HEK293 (cell line): ENCODE results near the gene E4F1.

ENCODE experiments used
- CTCF ChIA-PET: fragments of 350-600 bp; formaldehyde crosslinking; extraction: SDS; loops from one replicate; lab custom pipeline; 2021; ENCODE audit warnings: antibody characterized with exemption; lab: Yijun Ruan, JAX
- POLR2A ChIA-PET: fragments of 300-600 bp; formaldehyde crosslinking; extraction: SDS; loops from one replicate; lab custom pipeline; 2020; ENCODE audit warnings: antibody characterized with exemption, inconsistent platforms; lab: Yijun Ruan, JAX
- H3K27ac ChIP-seq: fragments of 200-500 bp; sonication (Bioruptor generic); 2 replicates; pipeline ENCODE4 v1.5.1; 2014; ENCODE audit warnings: low read depth, low read length, control low read depth, inconsistent platforms; ENCODE audit errors: extremely low read depth
- H3K36me3 ChIP-seq, 2 experiments: fragments of 200-500 bp in 1 of 2; sonication (Bioruptor generic) in 1 of 2; 1 replicate in 1 of 2; 2 replicates in 1 of 2; pipeline ENCODE4 v1.5.1; 2014 to 2017; ENCODE audit warnings: inconsistent platforms in 2 of 2, low read length in 2 of 2; ENCODE audit not compliant: control insufficient read depth in 2 of 2, insufficient read depth in 1 of 2
- H3K4me1 ChIP-seq: fragments of 200-500 bp; sonication (Bioruptor generic); 2 replicates; pipeline ENCODE4 v1.5.1; 2014; ENCODE audit warnings: mild to moderate bottlenecking, low read length, inconsistent platforms; ENCODE audit not compliant: control insufficient read depth, insufficient read depth
- H3K4me3 ChIP-seq: 2 replicates; pipeline ENCODE4 v1.5.1; 2011; ENCODE audit warnings: low read depth, mild to moderate bottlenecking, control low read depth, low read length, moderate library complexity
- H3K9me3 ChIP-seq: fragments of 200-500 bp; sonication (Bioruptor generic); 2 replicates; pipeline ENCODE4 v1.5.1; 2014; ENCODE audit warnings: low read depth, low read length, inconsistent platforms; ENCODE audit not compliant: control insufficient read depth, insufficient read depth
- GLI2 ChIP-seq: fragments of 450-650 bp; formaldehyde crosslinking; IDR thresholded peaks from 2 replicates; pipeline ENCODE4; 2017; ENCODE audit warnings: missing biosample characterization, missing genetic modification characterization, low read depth, borderline replicate concordance
- GLIS1 ChIP-seq: fragments of 450-650 bp; formaldehyde crosslinking; IDR thresholded peaks from 2 replicates; pipeline ENCODE4 v1.5.1; 2016; ENCODE audit warnings: missing biosample characterization, missing genetic modification characterization
- KLF9 ChIP-seq: fragments of 450-650 bp; formaldehyde crosslinking; IDR thresholded peaks from 2 replicates; pipeline ENCODE4 v1.5.1; 2016; ENCODE audit warnings: missing biosample characterization, missing genetic modification characterization, low read depth
- MEIS1 ChIP-seq: sonication (generic); formaldehyde crosslinking; IDR thresholded peaks from 2 replicates; pipeline ENCODE4 v1.8.1; 2022; ENCODE audit warnings: missing genetic modification reagents, mild to moderate bottlenecking, borderline replicate concordance
- WT1 ChIP-seq: fragments of 450-650 bp; formaldehyde crosslinking; IDR thresholded peaks from 2 replicates; pipeline ENCODE4 v1.5.1; 2016; ENCODE audit warnings: missing biosample characterization, missing genetic modification characterization
- ZBTB17 ChIP-seq: fragments of 450-650 bp; formaldehyde crosslinking; IDR thresholded peaks from 2 replicates; pipeline ENCODE4 v1.5.1; 2016; ENCODE audit warnings: missing biosample characterization, missing genetic modification characterization
- ZBTB20 ChIP-seq: fragments of 450-650 bp; formaldehyde crosslinking; IDR thresholded peaks from 2 replicates; pipeline ENCODE4 v1.5.1; 2016; ENCODE audit warnings: missing biosample characterization, missing genetic modification characterization
- ZBTB7A ChIP-seq: fragments of 450-650 bp; formaldehyde crosslinking; IDR thresholded peaks from 2 replicates; pipeline ENCODE4 v1.5.1; 2016; ENCODE audit warnings: low read depth, missing biosample characterization, missing genetic modification characterization
- ZNF10 ChIP-seq: fragments of 450-650 bp; formaldehyde crosslinking; IDR thresholded peaks from 2 replicates; pipeline ENCODE4 v1.5.1; 2017; ENCODE audit warnings: missing biosample characterization, missing genetic modification characterization
- ZNF140 ChIP-seq: fragments of 450-650 bp; formaldehyde crosslinking; IDR thresholded peaks from 2 replicates; pipeline ENCODE4 v1.5.1; 2016; ENCODE audit warnings: missing biosample characterization, missing genetic modification characterization
- ZNF157 ChIP-seq: fragments of 450-650 bp; formaldehyde crosslinking; IDR thresholded peaks from 2 replicates; pipeline ENCODE4 v1.5.1; 2016; ENCODE audit warnings: missing biosample characterization, missing genetic modification characterization
- ZNF2 ChIP-seq: fragments of 450-650 bp; formaldehyde crosslinking; IDR thresholded peaks from 2 replicates; pipeline ENCODE4 v1.5.1; 2016; ENCODE audit warnings: missing biosample characterization, missing genetic modification characterization
- ZNF596 ChIP-seq: fragments of 450-650 bp; IDR thresholded peaks from 2 replicates; pipeline ENCODE4 v1.5.0; 2018; ENCODE audit warnings: missing biosample characterization, mild to moderate bottlenecking, missing genetic modification characterization, moderate library complexity
- ZNF610 ChIP-seq: fragments of 450-650 bp; formaldehyde crosslinking; IDR thresholded peaks from 2 replicates; pipeline ENCODE4 v1.5.1; 2016; ENCODE audit warnings: missing biosample characterization, missing genetic modification characterization, borderline replicate concordance
- ZNF654 ChIP-seq: fragments of 450-650 bp; formaldehyde crosslinking; IDR thresholded peaks from 2 replicates; pipeline ENCODE4 v1.5.1; 2016; ENCODE audit warnings: low read depth, missing biosample characterization, missing genetic modification characterization
- ZNF658 ChIP-seq: fragments of 450-650 bp; formaldehyde crosslinking; IDR thresholded peaks from 2 replicates; pipeline ENCODE4; 2016; ENCODE audit warnings: missing biosample characterization, missing genetic modification characterization
- ZNF768 ChIP-seq: fragments of 450-650 bp; formaldehyde crosslinking; IDR thresholded peaks from 2 replicates; pipeline ENCODE4 v1.5.1; 2018; ENCODE audit warnings: missing biosample characterization, mild to moderate bottlenecking, missing genetic modification characterization
- TF ChIP-seq, protein P1 (sequence below): fragments of 450-650 bp; formaldehyde crosslinking; IDR thresholded peaks from 2 replicates; pipeline ENCODE4 v1.5.1; 2016; ENCODE audit warnings: missing biosample characterization, missing genetic modification characterization
- TF ChIP-seq, protein P2 (sequence below): fragments of 450-650 bp; formaldehyde crosslinking; IDR thresholded peaks from 2 replicates; pipeline ENCODE4 v1.5.1; 2016; ENCODE audit warnings: missing biosample characterization, missing genetic modification characterization
- TF ChIP-seq, protein P3 (sequence below): fragments of 450-650 bp; formaldehyde crosslinking; IDR thresholded peaks from 2 replicates; pipeline ENCODE4 v1.5.1; 2016; ENCODE audit warnings: missing biosample characterization, missing genetic modification characterization
- TF ChIP-seq, protein P4 (sequence below): fragments of 450-650 bp; formaldehyde crosslinking; conservative IDR thresholded peaks from 2 replicates; pipeline ENCODE4 v1.5.1; 2016; ENCODE audit warnings: low read depth, missing biosample characterization, missing genetic modification characterization

The E4F1 gene

DNA sequence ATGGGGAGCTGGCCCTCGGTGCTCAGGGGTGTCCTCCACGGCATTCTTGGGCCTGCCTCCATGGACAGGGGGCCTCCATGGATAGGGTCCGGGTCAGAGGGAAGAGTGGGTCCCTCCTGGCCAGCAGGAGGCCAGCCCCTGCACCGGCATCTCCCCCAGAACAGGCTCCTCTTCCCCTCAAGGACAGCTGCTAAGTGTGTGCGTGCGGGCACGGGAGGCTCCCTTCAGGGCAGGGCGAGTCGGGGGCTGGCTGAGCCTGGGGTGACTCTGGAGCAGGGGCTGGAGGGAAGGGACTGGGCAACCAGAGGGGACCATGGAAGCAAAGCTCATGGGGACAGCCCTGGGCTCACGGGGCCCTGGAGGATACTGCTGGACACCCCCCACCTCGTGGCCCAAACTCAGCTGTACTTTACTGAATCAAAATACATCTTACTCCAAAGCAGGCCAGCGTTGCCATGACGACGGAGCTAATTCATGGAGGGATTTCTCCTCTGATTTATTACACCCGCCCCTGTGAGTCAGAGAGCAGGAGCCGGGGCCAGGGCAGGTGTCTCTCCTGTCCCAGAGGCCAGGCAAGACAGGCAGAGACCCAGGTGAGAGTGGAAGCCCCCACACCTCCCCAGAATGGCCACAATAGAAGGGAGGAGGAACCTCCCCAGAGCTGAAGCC is 29.1 kb upstream of the E4F1 start:
- TF ChIP-seq, protein P1, sequence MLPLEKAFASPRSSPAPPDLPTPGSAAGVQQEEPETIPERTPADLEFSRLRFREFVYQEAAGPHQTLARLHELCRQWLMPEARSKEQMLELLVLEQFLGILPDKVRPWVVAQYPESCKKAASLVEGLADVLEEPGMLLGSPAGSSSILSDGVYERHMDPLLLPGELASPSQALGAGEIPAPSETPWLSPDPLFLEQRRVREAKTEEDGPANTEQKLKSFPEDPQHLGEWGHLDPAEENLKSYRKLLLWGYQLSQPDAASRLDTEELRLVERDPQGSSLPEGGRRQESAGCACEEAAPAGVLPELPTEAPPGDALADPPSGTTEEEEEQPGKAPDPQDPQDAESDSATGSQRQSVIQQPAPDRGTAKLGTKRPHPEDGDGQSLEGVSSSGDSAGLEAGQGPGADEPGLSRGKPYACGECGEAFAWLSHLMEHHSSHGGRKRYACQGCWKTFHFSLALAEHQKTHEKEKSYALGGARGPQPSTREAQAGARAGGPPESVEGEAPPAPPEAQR (tag by site-specific recombination) = no peak
- no peak for TF ChIP-seq ZNF658 (tag by site-specific recombination)
- no peak for TF ChIP-seq ZNF10 (tag by site-specific recombination)
- TF ChIP-seq ZNF768 (tag by site-specific recombination) = no peak
- TF ChIP-seq, protein P2, sequence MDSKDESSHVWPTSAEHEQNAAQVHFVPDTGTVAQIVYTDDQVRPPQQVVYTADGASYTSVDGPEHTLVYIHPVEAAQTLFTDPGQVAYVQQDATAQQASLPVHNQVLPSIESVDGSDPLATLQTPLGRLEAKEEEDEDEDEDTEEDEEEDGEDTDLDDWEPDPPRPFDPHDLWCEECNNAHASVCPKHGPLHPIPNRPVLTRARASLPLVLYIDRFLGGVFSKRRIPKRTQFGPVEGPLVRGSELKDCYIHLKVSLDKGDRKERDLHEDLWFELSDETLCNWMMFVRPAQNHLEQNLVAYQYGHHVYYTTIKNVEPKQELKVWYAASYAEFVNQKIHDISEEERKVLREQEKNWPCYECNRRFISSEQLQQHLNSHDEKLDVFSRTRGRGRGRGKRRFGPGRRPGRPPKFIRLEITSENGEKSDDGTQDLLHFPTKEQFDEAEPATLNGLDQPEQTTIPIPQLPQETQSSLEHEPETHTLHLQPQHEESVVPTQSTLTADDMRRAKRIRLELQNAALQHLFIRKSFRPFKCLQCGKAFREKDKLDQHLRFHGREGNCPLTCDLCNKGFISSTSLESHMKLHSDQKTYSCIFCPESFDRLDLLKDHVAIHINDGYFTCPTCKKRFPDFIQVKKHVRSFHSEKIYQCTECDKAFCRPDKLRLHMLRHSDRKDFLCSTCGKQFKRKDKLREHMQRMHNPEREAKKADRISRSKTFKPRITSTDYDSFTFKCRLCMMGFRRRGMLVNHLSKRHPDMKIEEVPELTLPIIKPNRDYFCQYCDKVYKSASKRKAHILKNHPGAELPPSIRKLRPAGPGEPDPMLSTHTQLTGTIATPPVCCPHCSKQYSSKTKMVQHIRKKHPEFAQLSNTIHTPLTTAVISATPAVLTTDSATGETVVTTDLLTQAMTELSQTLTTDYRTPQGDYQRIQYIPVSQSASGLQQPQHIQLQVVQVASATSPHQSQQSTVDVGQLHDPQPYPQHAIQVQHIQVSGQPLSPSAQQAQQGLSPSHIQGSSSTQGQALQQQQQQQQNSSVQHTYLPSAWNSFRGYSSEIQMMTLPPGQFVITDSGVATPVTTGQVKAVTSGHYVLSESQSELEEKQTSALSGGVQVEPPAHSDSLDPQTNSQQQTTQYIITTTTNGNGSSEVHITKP (tag by site-specific recombination) = peak; percentile 42; the same call in 1 of the 2 replicates
- TF ChIP-seq ZBTB20 (tag by site-specific recombination) = 0 out of 2 replicates have a peak, but pooled peaks have one; percentile 11
- TF ChIP-seq WT1 (tag by site-specific recombination) = no peak
- no peak for TF ChIP-seq MEIS1 (CRISPR knock-in tag)
- H3K36me3 ChIP-seq = no peaks in the 10 kb centered on the region

DNA sequence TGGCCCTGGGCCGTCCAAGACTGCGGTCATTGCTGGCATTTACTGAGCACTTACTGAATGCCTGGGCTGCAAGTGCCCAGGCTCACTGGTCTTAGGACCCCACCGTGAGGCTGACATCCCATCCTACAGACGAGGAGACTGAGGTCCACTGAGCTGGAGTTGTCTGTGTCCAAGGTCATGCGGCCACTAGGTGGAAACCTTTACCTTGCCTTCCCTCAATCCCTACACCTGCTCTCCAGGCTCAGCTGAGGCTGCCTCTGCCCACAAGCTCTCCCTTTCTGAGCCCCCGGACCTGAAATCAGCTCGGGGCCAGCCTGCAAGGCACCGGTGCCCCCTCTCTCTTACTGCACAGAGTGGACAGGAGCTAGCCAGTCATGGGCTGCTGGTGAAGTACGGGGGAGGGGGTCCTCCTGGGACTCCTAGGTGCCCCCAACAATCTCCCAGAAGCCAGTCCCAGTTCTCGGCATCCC is 28.5 kb upstream of the E4F1 start:
- Histone ChIP-seq H3K4me3 (no peak overlapping the region), H3K4me1 (peaks cover 9% of the 10 kb centered on the region; the same call in 1 of the 2 replicates), H3K36me3 (no peaks in the 10 kb centered on the region), H3K9me3 (no peaks in the 10 kb centered on the region), H3K27ac (no peak overlapping the region)
- ChIA-PET POLR2A (interaction anchor here (0.6 to 2.5 kb wide), 14 partner anchors 10 to 265 kb away, joined by 3 to 30 read pairs (median 4); partner anchors contain the start of genes BRICD5, DNASE1L2, E4F1 and ECI1), CTCF (interaction anchor here (0.5 to 3.4 kb wide), 15 partner anchors 8 to 1950 kb away, joined by 3 to 28 read pairs (median 3); partner anchors contain the start of genes ABCA3, ECI1 and MLST8)
- TF ChIP-seq ZNF596 (tag by site-specific recombination) (no peak), GLI2 (tag by site-specific recombination) (no peak), GLIS1 (tag by site-specific recombination) (peak; percentile 10; the same call in 1 of the 2 replicates), ZBTB7A (tag by site-specific recombination) (peak; percentile 83; the same call in 1 of the 2 replicates), KLF9 (tag by site-specific recombination) (no peak), ZNF654 (tag by site-specific recombination) (peak; percentile 94), ZNF2 (tag by site-specific recombination) (no peak), ZNF610 (0 out of 2 replicates have a peak, but pooled peaks have one; percentile 33), ZBTB17 (peak; percentile 72; the same call in 1 of the 2 replicates), ZNF157 (tag by site-specific recombination) (no peak), ZNF140 (no peak)
- TF ChIP-seq, protein P3, sequence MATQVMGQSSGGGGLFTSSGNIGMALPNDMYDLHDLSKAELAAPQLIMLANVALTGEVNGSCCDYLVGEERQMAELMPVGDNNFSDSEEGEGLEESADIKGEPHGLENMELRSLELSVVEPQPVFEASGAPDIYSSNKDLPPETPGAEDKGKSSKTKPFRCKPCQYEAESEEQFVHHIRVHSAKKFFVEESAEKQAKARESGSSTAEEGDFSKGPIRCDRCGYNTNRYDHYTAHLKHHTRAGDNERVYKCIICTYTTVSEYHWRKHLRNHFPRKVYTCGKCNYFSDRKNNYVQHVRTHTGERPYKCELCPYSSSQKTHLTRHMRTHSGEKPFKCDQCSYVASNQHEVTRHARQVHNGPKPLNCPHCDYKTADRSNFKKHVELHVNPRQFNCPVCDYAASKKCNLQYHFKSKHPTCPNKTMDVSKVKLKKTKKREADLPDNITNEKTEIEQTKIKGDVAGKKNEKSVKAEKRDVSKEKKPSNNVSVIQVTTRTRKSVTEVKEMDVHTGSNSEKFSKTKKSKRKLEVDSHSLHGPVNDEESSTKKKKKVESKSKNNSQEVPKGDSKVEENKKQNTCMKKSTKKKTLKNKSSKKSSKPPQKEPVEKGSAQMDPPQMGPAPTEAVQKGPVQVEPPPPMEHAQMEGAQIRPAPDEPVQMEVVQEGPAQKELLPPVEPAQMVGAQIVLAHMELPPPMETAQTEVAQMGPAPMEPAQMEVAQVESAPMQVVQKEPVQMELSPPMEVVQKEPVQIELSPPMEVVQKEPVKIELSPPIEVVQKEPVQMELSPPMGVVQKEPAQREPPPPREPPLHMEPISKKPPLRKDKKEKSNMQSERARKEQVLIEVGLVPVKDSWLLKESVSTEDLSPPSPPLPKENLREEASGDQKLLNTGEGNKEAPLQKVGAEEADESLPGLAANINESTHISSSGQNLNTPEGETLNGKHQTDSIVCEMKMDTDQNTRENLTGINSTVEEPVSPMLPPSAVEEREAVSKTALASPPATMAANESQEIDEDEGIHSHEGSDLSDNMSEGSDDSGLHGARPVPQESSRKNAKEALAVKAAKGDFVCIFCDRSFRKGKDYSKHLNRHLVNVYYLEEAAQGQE = no peak
- TF ChIP-seq, protein P4, sequence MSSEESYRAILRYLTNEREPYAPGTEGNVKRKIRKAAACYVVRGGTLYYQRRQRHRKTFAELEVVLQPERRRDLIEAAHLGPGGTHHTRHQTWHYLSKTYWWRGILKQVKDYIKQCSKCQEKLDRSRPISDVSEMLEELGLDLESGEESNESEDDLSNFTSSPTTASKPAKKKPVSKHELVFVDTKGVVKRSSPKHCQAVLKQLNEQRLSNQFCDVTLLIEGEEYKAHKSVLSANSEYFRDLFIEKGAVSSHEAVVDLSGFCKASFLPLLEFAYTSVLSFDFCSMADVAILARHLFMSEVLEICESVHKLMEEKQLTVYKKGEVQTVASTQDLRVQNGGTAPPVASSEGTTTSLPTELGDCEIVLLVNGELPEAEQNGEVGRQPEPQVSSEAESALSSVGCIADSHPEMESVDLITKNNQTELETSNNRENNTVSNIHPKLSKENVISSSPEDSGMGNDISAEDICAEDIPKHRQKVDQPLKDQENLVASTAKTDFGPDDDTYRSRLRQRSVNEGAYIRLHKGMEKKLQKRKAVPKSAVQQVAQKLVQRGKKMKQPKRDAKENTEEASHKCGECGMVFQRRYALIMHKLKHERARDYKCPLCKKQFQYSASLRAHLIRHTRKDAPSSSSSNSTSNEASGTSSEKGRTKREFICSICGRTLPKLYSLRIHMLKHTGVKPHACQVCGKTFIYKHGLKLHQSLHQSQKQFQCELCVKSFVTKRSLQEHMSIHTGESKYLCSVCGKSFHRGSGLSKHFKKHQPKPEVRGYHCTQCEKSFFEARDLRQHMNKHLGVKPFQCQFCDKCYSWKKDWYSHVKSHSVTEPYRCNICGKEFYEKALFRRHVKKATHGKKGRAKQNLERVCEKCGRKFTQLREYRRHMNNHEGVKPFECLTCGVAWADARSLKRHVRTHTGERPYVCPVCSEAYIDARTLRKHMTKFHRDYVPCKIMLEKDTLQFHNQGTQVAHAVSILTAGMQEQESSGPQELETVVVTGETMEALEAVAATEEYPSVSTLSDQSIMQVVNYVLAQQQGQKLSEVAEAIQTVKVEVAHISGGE (tag by site-specific recombination) = no peak

More for the DNA sequence above, 29.1 kb upstream of the E4F1 start:
- Histone ChIP-seq H3K4me3 (no peak overlapping the region), H3K27ac (no peak overlapping the region), H3K4me1 (peaks cover 9% of the 10 kb centered on the region; the same call in 1 of the 2 replicates), H3K9me3 (no peaks in the 10 kb centered on the region)
- ChIA-PET POLR2A (interaction anchor here (0.6 to 2.5 kb wide), 12 partner anchors 10 to 266 kb away, joined by 3 to 30 read pairs (median 6); partner anchors contain the start of genes BRICD5, DNASE1L2, ECI1 and MLST8), CTCF (interaction anchor here (0.5 to 3.4 kb wide), 14 partner anchors 9 to 1950 kb away, joined by 3 to 28 read pairs (median 4); partner anchors contain the start of genes ABCA3, ECI1 and MLST8)
